OCI-LY1 (cell line): ENCODE measurements around the gene TPM1.

ENCODE experiments used
- CTCF ChIP-seq: fragments of 200-600 bp; sonication (generic), shearing (Covaris generic); IDR thresholded peaks from 2 replicates; pipeline ENCODE4 v1.5.1; 2017; ENCODE audit warnings: mild to moderate bottlenecking, antibody characterized with exemption, low read length, moderate library complexity, mixed read lengths
- EZH2 ChIP-seq: fragments of 200-600 bp; sonication (generic), shearing (Covaris generic); IDR thresholded peaks from 2 replicates; pipeline ENCODE4 v1.8.0; 2017; ENCODE audit warnings: borderline replicate concordance, mixed run types, mild to moderate bottlenecking, antibody characterized with exemption, low read length, moderate library complexity, mixed read lengths

GRCh38 chr15:63038926-63039673 lies 3.4 kb upstream of the TPM1 start:
- TF ChIP-seq CTCF (no peak), EZH2 (no peak)
